KOPT-K1 (cell line): ENCODE measurements around the gene SDK1.

ENCODE experiments used
- H3K27ac ChIP-seq: fragments of 200-600 bp; sonication (generic); 2 replicates; pipeline ENCODE4 v1.5.1; 2016; ENCODE audit warnings: antibody characterized with exemption, mild to moderate bottlenecking, low read depth, low read length; ENCODE audit not compliant: poor library complexity, severe bottlenecking
- H3K36me3 ChIP-seq: fragments of 200-600 bp; sonication (generic); 2 replicates; pipeline ENCODE4 v1.5.1; 2017; ENCODE audit warnings: antibody characterized with exemption, mild to moderate bottlenecking, low read length, moderate library complexity; ENCODE audit not compliant: insufficient read depth
- H3K9me3 ChIP-seq: fragments of 200-600 bp; sonication (generic); 2 replicates; pipeline ENCODE4 v1.5.1; 2017; ENCODE audit warnings: antibody characterized with exemption, low read length, mild to moderate bottlenecking; ENCODE audit not compliant: insufficient read depth, poor library complexity, severe bottlenecking

The SDK1 gene

DNA sequence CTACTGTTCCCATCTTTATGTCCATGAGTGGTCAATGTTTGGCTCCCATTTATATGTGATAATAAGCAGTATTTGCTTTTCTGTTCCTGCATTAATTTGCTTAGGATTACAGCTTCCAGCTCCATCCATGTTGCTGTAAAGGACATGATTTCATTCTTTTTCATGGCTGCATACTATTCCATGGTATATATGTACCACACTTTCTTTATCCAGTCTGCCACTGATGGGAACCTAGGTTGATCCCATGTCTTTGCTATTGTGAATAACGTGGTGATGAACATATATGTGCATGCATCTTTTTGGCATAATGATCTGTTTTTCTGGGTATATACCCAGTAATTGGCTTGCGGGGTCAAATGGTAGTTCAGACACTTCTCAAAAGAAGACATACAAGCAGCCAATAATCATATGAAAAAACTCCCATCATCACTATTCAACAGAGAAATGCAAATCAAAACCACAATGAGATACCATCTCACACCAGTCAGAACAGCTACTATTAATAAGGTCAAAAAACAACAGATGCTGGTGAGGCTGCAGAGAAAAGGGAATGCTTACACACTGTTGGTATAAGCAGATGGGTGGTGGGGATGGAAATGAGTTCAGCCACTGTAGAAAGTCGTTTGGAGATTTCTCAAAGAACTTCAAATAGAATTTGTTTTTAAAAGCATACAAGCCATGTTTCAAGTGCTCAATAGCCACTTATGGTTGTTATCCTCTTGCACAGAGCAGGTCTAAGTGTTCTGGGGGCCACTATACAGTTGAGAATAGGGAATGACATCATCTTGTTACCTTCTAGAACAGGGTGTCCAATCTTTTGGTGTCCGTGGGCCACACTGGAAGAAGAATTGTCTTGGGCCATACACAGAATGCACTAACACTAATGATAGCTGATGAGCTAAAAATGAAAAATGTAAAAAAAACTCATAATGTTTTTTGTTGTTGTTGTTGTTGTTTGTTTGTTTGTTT is 23.2 kb upstream of the SDK1 start:
- H3K9me3 ChIP-seq, result peaks cover 12% of the 10 kb centered on the region
- H3K36me3 ChIP-seq, result no peaks in the 10 kb centered on the region
- H3K27ac ChIP-seq, result no peak overlapping the region

DNA sequence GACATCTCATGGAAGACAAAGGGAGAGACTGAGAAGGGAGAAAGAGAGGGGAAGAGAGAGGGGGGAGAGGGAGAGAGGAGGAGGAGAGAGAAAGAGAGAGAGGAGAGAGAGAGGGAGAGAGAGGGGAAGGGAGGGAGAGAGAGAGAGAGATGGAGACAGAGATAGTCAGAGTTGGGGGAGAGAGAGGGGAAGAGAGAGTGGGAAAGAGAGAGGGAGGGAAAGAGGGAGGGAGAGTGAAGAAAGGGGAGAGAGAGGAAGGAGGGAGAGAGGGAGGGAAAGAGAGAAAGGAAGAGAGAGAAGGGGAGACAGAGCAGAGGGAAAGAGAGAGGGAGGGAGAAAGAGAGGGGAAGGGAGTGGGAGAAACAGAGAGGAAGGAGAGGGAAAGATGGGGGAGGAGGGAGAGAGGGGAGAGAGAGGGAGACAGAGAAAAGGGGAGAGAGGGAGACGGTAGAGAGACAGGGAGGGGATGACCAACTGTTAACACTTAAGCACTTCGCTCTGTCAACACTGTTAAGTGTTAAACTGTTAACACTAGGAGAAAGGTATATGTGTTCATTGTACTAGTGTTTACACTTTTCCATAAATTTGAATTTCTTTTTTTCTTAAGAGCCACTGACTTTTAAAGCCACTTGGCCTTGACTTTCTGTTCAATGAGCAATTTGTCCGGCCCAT is 21.8 kb upstream of the SDK1 start:
- Histone ChIP-seq H3K36me3 (no peaks in the 10 kb centered on the region), H3K9me3 (peaks cover 8% of the 10 kb centered on the region), H3K27ac (no peak overlapping the region)

DNA sequence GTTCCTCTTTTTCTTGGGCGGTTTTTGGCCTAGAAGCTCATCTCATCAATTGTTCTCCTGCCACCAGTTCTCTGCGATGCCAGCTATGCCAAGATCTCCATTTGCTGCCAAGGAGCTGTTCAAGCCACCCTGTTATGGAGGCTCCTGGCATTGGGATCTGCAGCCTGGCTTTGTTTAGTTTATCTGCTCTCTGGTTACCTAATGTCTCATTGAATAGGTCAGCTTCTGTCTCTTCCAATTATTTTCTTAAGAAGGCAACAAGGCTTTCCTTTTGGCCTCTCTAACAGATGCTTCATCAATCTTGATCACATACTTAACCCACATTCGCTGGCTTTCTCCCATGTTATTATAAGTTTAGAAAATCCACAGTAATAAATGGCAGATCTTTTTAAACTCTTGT is 20.6 kb upstream of the SDK1 start:
- no peaks in the 10 kb centered on the region for H3K36me3 ChIP-seq
- H3K27ac ChIP-seq, result no peak overlapping the region
- no peaks in the 10 kb centered on the region for H3K9me3 ChIP-seq

DNA sequence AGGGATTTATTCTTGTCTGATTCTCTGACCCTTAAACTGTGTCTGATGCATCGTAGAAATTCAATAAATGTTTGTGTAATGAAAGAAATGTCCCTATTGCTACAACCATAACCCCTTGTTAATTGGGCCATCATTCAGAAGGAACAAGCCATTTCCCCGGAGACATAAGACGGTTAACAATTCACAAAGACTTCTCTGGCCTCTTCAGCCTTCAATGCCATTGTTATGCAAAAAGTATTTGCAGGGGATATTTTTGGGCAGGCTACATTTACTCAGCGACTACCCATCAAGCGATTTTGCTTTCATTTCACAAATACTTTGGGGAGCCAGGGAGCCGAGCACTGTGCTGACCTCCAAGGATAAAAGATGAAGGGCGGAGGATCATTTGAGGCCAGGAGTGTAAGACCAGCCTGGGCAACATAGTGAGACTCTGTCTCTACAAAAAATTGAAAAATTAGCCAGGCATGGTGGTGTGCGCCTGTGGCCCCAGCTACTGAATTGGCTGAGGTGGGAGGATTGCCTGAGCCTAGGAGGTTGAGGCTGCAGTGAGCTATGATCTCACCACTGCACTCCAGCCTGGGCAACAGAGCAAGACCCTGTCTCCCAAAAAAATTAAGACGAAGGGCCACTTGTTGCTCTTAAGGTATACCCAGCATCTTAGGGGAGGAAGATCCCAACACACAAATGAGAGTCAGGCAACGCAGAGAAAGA is 20.0 kb upstream of the SDK1 start:
- Histone ChIP-seq H3K27ac (no peak overlapping the region), H3K9me3 (no peaks in the 10 kb centered on the region), H3K36me3 (no peaks in the 10 kb centered on the region)

DNA sequence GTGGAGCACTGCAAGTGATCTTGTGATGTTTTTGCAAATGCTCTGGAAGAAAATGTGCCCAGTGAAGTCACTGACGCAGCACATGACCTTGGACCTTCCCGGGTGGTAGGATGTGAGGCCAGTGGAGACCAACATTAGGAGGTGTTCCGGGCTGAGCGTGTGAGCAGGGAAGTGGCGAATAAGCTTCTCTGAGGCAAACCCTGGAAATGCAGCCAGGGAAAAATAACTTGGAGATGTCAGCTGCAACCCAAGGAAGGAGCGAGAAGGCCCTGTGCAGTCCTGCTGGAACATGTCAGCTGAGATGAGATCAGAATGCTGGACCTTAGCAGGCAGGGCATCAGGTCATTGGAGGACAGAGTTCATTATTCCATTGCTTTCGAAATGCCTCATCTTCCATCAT is 18.6 kb upstream of the SDK1 start:
- peaks cover 4% of the 10 kb centered on the region for H3K9me3 ChIP-seq
- no peak overlapping the region for H3K27ac ChIP-seq

DNA sequence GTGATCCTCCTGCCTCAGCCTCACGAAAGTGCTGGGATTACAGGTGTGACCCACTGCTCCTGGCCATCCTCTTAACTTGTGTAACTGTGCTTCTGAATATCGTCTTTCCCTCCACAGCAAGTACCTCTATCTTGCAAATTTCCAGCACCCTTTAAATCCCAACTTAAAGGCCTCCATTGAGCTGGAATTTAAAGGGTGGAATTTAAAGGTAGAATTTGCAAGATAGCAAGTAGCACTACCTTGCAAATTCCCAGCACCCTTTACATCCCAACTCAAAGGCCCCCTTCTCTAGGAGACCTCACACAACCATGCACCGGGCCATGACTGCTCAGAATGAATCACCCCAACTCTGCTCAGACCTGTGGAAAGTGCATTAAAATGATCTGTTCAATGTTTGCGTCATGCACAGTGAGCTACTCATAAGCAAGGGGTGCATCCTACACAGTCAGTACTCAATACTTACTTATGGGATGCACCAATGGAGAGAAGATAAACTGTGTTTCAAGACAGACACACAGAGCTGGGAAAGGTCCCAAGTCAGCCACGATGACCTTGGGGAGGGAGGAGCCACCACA is 17.8 kb upstream of the SDK1 start:
- Histone ChIP-seq H3K9me3 (peaks cover 4% of the 10 kb centered on the region), H3K36me3 (no peaks in the 10 kb centered on the region), H3K27ac (no peak overlapping the region)

More for the DNA sequence above, 18.6 kb upstream of the SDK1 start:
- H3K36me3 ChIP-seq, result no peaks in the 10 kb centered on the region

DNA sequence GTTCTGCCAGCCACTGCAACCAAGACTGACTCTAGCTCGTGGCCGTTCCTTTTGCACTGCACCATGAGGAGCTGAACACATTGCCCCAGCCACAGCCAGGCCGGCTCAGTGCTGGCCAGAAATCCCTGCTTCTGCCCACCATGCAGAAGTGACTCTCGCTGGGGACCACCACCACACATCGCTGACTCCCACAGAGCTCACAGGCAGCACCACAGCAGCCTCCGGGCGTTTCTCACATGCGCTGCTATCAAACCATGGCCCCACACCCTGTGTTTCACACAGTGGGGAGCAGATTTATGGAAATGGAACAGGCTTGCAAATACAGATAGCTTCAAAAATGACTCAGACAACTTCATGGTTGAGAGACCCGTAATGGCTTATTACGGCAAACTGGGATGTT is 15.4 kb upstream of the SDK1 start:
- Histone ChIP-seq H3K36me3 (no peaks in the 10 kb centered on the region), H3K27ac (no peak overlapping the region), H3K9me3 (peaks cover 4% of the 10 kb centered on the region)

DNA sequence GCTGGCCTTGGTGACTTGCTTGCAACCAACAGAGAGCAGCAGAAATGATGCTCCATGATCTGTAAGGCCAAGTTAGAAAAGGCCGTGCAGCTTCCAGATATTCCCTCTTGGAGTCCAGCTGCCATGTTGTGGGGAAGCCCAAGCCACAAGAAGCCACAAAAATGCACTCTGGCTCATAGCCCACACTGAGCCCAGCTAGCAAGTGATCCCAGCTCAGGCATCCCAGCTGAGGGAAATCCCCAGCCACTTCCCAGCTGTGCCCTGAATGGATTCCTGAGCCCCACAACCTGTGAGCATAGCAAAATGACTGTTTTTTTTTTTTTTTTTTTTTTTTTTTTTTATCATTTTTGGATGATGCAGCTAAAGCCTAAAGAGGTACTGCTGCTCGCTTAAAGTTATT is 11.1 kb upstream of the SDK1 start:
- no peak overlapping the region for H3K27ac ChIP-seq
- peaks cover 4% of the 10 kb centered on the region for H3K9me3 ChIP-seq
- no peaks in the 10 kb centered on the region for H3K36me3 ChIP-seq

DNA sequence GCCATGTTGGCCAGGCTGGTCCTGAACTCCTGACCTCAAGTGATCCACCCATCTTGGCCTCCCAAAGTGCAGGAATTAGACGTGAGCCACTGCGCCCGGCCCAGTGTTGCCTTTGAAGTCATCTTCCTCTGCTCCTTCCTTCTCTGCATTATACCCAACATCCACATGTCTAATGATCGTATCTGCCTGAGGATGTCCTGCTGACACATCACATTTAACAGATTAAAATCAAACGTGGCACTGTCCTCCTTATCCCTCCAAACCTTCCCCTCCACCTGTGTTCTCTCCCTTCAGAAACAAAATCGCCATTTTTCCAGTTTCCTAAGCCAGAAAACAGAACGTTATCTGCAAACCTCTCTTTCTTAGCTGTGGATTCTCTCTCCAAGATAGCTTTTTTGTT is 8.4 kb upstream of the SDK1 start:
- no peak overlapping the region for H3K27ac ChIP-seq
- no peaks in the 10 kb centered on the region for H3K9me3 ChIP-seq
- H3K36me3 ChIP-seq, result no peaks in the 10 kb centered on the region

DNA sequence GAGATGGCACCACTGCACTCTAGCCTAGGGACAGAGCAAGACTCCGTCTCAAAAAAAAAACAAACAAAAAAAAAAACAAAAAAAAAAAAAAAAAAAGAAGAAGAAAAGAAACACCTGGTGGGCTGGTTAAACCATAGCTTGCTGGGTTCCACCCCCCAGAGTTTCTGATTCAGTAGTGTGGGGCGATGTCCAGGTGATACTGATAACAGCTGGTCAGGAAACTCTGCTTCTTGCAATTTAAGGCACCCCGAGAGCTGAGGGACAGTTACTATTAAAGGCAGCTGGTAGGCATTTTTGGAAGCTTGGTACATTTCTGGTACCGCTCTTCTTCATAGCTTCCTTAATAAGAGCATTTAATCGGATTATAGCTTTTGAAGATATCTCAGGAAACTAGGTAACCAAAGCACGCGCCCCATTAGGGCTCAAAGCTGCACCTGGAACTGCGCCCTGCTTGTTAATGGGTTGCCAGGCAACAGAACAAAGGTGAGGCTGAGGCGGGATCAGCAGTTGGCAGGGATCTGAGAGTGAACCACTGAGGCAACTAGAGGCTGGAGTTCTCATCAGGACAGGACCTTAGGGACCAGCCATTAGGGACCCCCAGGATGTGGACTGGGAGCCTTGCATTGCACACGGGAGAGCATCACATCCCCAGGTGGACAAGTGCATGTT is 6.5 kb upstream of the SDK1 start:
- H3K27ac ChIP-seq, result no peak overlapping the region
- H3K9me3 ChIP-seq, result no peaks in the 10 kb centered on the region
- H3K36me3 ChIP-seq, result no peaks in the 10 kb centered on the region

DNA sequence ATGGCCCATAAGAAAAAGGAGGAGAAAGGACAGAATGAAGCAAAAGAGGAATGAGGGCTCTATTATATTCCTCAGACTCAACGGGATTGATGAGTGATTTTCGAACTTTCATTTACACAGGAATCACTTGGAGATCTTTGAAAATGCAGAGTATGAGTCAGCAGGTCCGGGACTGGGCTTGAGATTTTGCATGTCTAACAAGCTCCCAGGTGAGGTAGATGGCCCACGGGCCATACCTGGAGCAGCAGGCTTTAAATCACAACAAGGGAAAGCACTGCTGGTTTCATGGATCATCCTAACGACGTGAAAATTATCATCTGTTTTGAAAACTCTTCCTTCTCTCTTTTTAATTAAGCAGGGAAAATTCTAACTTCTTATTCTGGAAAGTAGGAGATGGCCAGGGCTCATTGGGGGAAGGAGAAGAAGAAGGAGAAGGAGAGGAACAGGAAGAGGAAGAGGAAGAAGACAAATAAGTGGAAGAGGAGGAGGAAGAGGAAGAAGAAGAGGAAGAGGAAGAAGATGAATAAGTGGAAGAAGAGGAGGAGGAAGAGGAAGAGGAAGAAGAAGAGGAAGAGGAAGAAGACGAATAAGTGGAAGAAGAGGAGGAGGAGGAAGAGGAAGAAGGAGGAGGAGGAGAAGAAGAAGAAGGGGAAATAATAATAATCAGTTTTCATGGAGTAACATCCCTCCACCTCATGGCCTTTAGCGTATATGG is 3.8 kb upstream of the SDK1 start:
- Histone ChIP-seq H3K9me3 (peaks cover 7% of the 10 kb centered on the region), H3K36me3 (no peaks in the 10 kb centered on the region), H3K27ac (no peak overlapping the region)

DNA sequence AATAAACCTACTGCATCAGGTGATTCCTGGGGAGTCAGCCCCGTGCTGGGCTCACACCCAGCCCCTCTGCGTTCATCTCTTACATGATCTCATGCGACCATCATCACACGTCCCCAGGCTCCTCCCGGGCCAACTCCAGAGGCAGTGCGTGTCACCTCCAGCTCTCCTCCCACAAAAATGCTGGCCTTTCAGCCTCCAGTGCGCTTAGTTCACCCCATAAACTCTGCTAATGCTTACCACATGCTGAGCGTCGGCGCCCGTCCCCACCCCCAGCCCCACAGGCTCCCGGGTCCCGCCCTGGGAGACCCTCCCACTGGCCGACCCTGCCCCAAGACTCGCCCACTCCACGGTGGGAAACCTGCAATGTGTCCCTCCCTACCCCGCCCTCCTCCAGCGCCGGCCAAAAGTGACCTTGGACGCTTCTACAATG is 816 bp upstream of the SDK1 start:
- Histone ChIP-seq H3K9me3 (peaks cover 7% of the 10 kb centered on the region), H3K36me3 (no peaks in the 10 kb centered on the region), H3K27ac (no peak overlapping the region)

DNA sequence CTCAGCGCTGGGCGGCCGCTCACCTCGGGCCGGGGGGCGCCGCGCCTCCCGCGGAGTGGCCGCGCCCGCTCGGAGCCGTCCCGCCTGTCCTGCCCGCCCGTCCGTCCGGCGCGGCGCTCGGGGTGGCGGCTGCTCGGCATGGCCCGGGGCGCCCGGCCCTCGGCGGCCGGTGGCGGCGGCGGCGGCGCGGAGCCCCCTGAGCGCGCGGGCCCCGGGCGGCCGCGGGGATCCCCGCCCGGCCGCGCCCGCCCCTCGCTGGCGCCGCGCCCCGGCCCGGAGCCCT is 338 bp downstream of the SDK1 start:
- Histone ChIP-seq H3K27ac (no peak overlapping the region), H3K9me3 (peaks cover 7% of the 10 kb centered on the region), H3K36me3 (no peaks in the 10 kb centered on the region)
